A172 (cell line): Measurements from ENCODE around the gene TECPR2. TPM values are rescaled to one million over a fixed set of nuclear protein-coding genes. Genes with fewer than 3 reads are reported as not detected.

ENCODE experiments used
- total RNA-seq: library from RNA; depleted of rRNA; stranded (reverse); fragments of >200 nt; shearing (Covaris generic); gene quantifications from 2 replicates; pipeline ENCODE4 v1.2.3, GENCODE V29; 2014; rRNA removed

Gene TECPR2
- total RNA-seq, 1 experiment from 2014 or later: 2.4 TPM

Other genes with a start within 250 kb of the TECPR2 start
- gene WDR20, start 223.0 kb upstream of the TECPR2 start, total RNA-seq: 10.9 and 14.8 TPM in 2 replicates
- 8.4 and 11.6 TPM in 2 replicates for gene MOK, start 57.8 kb upstream of the TECPR2 start, total RNA-seq
- 6.8 and 8.5 TPM in 2 replicates for gene ZNF839, start 43.2 kb upstream of the TECPR2 start, total RNA-seq
- 47.4 and 51.2 TPM in 2 replicates for gene CINP, start 51 bp upstream of the TECPR2 start, total RNA-seq
- 23.6 and 25.5 TPM in 2 replicates for gene ANKRD9, start 146.8 kb downstream of the TECPR2 start, total RNA-seq
- 11.1 and 11.4 TPM in 2 replicates for gene RCOR1, start 229.7 kb downstream of the TECPR2 start, total RNA-seq